ENCODE data around the gene ZCCHC7. TPM values are rescaled to one million over a fixed set of nuclear protein-coding genes. Genes with fewer than 3 reads are reported as not detected.

The ZCCHC7 gene
- total RNA-seq, 4 donors from 2014 or later: 12.4 to 56.9 (median 17.7) TPM

DNA sequence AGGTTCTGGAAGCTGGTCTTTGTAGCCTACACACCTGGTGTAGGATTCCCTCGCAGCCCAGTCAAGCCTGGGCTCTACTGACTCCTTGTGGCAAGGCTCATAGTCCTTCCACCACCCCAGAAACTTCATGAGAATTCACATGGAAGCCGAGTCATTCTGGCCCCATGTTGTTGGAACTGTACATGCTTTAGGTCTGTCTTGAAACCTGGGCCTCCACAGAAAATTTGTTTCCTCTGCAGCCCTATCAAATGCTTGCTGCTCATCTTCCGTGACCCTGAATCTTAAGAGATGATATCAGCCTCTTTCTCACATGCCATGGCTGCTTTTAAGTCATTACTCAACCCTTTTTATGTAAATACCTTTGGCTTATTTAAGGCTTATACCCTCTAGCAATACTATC is 188.8 kb downstream of the ZCCHC7 start:
- Histone ChIP-seq H3K4me3 (no peak overlapping the region), H3K27ac (no peak overlapping the region), H3K27me3 (no peaks in the 10 kb centered on the region), H3K9me3 (no peaks in the 10 kb centered on the region), H3K36me3 (peaks cover 0 to 17% (median 0%) of the 10 kb centered on the region in 3 donors), H3K4me1 (no peaks in the 10 kb centered on the region)
- TF ChIP-seq, protein P1, sequence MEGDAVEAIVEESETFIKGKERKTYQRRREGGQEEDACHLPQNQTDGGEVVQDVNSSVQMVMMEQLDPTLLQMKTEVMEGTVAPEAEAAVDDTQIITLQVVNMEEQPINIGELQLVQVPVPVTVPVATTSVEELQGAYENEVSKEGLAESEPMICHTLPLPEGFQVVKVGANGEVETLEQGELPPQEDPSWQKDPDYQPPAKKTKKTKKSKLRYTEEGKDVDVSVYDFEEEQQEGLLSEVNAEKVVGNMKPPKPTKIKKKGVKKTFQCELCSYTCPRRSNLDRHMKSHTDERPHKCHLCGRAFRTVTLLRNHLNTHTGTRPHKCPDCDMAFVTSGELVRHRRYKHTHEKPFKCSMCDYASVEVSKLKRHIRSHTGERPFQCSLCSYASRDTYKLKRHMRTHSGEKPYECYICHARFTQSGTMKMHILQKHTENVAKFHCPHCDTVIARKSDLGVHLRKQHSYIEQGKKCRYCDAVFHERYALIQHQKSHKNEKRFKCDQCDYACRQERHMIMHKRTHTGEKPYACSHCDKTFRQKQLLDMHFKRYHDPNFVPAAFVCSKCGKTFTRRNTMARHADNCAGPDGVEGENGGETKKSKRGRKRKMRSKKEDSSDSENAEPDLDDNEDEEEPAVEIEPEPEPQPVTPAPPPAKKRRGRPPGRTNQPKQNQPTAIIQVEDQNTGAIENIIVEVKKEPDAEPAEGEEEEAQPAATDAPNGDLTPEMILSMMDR (IDR thresholded peaks at IDR 0.05): peak in 1 of 6 experiments; percentile 24
- TF ChIP-seq POLR2A (IDR thresholded peaks at IDR 0.05): no peak
- DNase-seq: peak in 2 of 3 donors; percentile 47 to 64

DNA sequence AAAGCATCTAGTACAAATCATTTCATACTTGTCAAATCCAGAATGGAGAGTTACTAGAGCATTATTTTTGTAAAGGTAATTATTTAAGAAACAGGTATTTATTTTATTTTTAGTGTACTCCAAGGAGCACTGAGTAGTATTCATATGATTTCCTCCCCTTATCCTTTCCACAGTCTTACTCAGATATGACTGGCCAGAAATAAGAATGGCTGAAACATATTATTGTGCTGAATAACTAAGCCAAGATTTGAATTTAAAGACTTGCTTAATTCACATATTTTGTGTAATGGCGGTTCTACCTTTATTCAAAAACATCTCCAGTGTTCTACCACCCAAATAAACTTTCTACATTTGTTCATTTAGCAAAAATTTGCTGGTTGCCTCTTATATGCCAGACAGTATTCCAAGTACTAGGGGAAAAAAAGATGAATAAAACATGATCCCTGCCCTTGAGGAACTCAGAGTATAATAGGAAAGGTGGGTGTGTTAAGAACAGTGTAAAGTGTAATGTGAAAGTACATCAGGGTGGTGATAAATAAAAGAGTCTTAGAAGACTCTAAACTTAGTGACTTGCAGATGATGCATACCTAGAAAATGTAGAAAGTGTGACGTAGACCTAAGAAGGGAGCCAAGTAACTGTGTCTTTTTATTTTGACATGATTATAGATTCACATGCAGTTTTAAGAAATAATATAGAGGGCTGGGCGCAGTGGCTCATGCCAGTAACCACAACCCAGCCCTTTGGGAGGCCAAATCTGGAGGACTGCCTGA is 191.7 kb downstream of the ZCCHC7 start:
- Histone ChIP-seq H3K4me3 (no peak overlapping the region), H3K4me1 (no peaks in the 10 kb centered on the region), H3K27me3 (no peaks in the 10 kb centered on the region), H3K36me3 (no peaks in the 10 kb centered on the region), H3K27ac (no peak overlapping the region), H3K9me3 (no peaks in the 10 kb centered on the region)
- TF ChIP-seq, protein P1 (IDR thresholded peaks at IDR 0.05): no peak
- no peak for TF ChIP-seq POLR2A (IDR thresholded peaks at IDR 0.05)
- no peak for DNase-seq

DNA sequence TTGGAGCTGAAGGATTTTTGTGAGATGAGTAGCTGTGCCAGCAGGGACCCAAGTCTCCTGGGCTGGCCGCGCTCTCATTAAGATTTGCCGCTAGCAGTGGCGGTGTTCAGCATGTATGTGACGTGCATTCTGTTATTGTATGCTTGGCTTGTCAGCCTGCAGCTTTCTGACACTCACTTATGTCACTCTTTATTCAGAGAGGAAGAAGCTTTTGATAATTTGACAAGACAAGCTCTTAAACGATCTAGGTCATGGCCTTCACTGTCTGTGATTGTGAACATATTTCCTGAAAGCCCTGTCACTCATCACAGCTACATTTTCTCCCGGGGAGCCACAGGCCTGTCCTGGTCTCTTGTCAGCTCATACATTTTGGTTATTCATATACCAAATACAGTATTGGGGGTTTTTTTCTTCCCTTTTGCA is 203.9 kb downstream of the ZCCHC7 start:
- Histone ChIP-seq H3K9me3 (no peaks in the 10 kb centered on the region), H3K4me1 (peaks cover 0 to 6% (median 0%) of the 10 kb centered on the region in 4 donors), H3K27ac (peak overlapping the region in 2 of 4 donors; percentile 70), H3K4me3 (no peak overlapping the region), H3K27me3 (no peaks in the 10 kb centered on the region), H3K36me3 (peaks cover 0 to 5% (median 0%) of the 10 kb centered on the region in 3 donors)
- DNase-seq: peak in 2 of 3 donors; percentile 63 to 66
- no peak for TF ChIP-seq POLR2A (IDR thresholded peaks at IDR 0.05)
- TF ChIP-seq, protein P1 (IDR thresholded peaks at IDR 0.05): no peak

DNA sequence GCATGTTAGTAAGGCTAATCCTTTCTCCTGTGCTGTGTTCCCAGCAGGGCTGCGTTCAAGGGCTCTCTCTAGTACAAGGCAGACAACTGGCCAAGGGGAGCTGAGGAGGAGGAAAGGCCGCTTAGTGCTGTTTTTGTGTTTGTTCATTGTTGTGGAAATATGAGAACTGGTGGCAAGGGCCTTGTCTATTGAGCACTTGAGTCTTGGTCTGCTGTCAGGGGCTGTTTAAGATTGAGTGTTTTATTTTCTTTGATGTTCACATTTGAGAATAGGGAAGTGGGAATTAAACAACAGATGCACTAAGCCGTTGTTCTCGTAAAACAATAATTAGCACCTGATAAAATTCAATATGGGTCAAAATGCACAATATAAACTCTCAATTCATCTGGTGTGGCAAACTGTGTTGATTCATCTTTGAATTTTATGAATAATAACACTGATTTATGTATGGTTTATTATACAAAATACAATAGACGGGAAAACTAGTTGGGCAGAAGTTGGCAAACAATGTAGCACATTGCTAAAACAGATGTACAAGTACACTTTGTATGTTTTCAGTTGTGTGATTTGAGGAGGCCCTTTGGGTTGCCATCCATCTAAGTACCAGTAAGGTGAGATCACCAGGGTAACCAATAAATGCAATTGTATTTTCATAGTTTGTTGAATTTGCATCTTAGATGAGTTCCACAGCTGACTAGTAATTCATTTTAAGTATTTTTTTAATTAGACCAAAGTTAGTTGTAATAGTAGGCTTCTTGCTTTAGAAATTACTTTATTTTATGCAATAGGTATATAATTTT is 204.5 kb downstream of the ZCCHC7 start:
- Histone ChIP-seq H3K27ac (peak overlapping the region in 2 of 4 donors; percentile 70), H3K27me3 (no peaks in the 10 kb centered on the region)

DNA sequence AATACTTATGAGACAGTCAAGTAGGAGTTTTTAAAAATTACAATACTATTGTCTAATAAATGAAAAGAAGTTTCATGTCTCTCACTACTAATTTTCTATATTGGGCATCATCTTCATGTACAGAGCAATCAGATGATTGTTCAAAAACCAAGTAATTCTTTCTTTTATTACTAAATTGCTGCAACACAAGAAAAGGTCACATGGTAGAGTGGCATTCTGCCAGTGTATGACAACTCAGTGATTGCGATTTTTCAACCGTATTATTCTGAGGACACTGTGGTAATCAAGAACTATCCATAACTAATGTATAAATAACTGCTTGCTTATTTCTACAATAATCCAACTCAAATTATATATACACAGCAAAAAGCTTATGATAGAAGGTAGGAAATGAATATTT is 205.4 kb downstream of the ZCCHC7 start:
- H3K9me3 ChIP-seq: no peaks in the 10 kb centered on the region
- peaks cover 0 to 5% (median 0%) of the 10 kb centered on the region in 3 donors for H3K36me3 ChIP-seq
- TF ChIP-seq, protein P1 (IDR thresholded peaks at IDR 0.05): no peak
- no peak for TF ChIP-seq POLR2A (IDR thresholded peaks at IDR 0.05)
- H3K4me3 ChIP-seq: no peak overlapping the region
- DNase-seq: no peak
- H3K27me3 ChIP-seq: no peaks in the 10 kb centered on the region
- H3K27ac ChIP-seq: no peak overlapping the region
- peaks cover 0 to 6% (median 0%) of the 10 kb centered on the region in 4 donors for H3K4me1 ChIP-seq

More for the DNA sequence above, 204.5 kb downstream of the ZCCHC7 start:
- Histone ChIP-seq H3K4me3 (no peak overlapping the region), H3K9me3 (no peaks in the 10 kb centered on the region), H3K4me1 (peaks cover 0 to 6% (median 0%) of the 10 kb centered on the region in 4 donors), H3K36me3 (peaks cover 0 to 5% (median 0%) of the 10 kb centered on the region in 3 donors)
- no peak for DNase-seq
- TF ChIP-seq, protein P1 (IDR thresholded peaks at IDR 0.05): no peak
- no peak for TF ChIP-seq POLR2A (IDR thresholded peaks at IDR 0.05)
